Measurements from ENCODE around the gene MRTFB.

DNA sequence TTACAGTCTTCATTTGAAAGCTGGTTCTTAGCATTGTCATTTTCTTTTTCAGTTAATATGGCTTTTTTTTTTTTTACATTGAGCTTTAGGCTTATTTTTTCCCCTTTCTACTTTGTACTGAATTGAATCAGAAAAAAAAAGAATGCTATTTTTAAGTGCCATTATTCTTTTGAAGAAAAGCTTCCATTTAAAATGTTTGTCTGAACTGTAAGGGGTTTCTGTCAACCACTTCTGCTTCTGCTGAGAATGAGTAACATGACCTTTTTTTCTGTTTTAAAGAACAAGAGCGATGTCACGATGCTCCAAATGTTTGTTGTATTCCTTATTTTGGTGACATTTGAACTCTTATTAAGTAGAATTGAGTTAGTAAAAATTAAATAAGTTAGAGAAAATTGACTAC, 50.0 kb downstream of the MRTFB start:
- TF ChIP-seq POLR2A (IDR thresholded peaks at IDR 0.05) (no peak), POLR2AphosphoS5 (IDR thresholded peaks at IDR 0.05) (no peak)

All from suprapubic skin (tissue), 4 donors.